Stimulated activated CD4-positive, alpha-beta T cell treated with anti-CD3 and anti-CD28 coated beads, Interleukin-4, amount 100 ng/mL, for 1 hour (primary cell): ENCODE results near the gene CBX1.
A peak's percentile ranks its signal among the peaks of the same experiment; 100 is the strongest.
"Not testable (repeated sequence)": the region's sequence is repeated elsewhere in the genome, so short reads cannot be mapped to it uniquely, and the experiment has no call there.

Experiments used
- DNase-seq: peaks from one replicate; pipeline ENCODE4 v3.0.0-alpha.2; 2020

CBX1 gene

GRCh38 chr17:48123111-48123510, 21.8 kb upstream of the CBX1 start:
- no peak for DNase-seq

GRCh38 chr17:48122665-48123045, 21.4 kb upstream of the CBX1 start:
- no peak for DNase-seq

- no peak for DNase-seq
Measured at GRCh38 chr17:48121923-48122664, 20.8 kb upstream of the CBX1 start.

DNA sequence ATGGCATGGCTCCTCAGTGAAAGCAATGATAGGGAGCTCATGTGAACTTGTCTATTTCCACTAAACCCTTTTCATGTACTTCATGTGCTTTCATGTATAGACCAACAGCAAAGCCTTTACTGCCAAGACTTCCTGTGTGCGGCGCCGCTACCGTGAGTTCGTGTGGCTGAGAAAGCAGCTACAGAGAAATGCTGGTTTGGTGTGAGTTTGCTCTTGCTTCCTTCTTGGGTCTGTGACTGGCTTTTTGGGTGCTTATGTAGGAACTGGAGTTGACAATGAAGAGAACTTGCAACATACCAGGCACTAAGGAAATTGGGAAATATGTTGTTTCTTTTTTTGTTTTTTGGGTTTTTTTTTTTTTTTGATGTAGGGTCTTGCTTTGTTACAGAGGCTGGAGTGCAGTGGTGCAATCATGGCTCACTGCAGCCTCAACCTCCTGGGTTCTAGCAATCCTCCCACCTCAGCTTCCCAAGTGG, 12.0 kb upstream of the CBX1 start:
- peak; percentile 37 for DNase-seq

GRCh38 chr17:48111937-48112241, 10.6 kb upstream of the CBX1 start:
- DNase-seq: no peak

DNA sequence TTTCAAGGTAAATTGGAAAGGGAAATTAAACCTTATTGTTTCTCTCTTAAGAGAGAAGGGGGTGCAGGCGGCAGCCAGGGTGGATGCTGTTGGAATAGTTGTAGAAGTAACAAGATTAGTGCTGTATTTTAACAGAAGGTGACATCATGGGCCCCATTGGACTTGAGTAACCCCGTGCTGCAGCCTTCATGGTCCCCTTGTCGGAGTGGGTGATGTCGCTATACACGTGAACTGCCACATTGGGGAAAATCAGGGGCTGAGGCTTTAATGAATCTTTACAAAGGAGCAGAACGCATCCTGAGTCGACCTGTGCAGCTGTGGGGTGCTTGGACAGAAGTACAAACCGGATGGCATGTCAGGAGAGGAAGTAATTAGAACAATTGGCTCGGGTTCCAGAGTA, 9.5 kb upstream of the CBX1 start:
- DNase-seq: no peak

DNA sequence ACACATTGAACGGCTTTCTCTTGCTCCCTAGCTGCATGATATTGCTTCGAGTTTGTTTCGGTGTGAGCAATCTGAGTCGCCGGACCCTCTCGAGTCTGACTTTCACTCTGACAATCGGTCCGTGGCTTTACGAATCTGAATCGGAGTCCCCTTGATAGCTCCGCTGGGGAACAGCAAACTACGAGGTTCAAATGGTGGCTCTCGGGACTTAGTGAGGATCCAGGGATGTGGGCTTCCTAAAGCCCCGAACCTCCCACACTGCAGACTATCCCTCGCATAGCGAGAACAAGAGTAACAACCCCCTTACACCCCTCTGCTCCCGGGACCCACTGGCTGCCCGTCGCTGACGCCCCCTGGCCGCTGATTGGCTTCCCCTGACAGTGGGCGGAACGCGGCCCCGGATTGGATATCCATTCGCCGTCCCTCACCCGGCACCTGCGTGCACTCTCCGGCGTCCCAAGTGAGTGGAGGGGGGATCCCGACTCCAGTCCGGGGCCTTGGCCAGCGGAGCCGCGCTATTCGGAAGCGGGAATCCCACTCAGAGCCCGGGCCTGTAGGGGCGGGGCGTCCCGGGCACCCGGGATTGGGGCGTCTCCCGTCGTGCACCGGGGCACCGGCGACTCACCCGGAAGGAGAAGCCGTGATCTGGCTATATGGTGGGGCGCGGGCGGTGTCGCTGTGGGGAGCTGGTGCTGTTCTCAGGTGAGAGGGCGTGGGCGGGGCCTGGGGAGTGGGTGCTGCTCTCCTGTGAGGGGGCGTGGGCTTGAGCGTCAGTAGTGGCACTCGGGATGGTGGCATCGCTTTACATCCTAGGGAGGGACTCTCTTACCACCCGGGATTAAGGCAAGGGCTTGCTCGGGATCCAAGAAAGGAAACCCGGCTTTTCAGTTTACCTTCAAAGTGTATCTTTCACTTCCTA, 6.1 kb upstream of the CBX1 start, which contains the start of gene SNX11:
Gene SNX11 (plus strand): TSS at position 630 of the 919 bp plus-strand sequence. CDS start 4,278 bp downstream, outside the sequence.
- DNase-seq: peak; percentile 95

- no peak for DNase-seq
Measured at GRCh38 chr17:48106802-48107136, 5.5 kb upstream of the CBX1 start.

DNA sequence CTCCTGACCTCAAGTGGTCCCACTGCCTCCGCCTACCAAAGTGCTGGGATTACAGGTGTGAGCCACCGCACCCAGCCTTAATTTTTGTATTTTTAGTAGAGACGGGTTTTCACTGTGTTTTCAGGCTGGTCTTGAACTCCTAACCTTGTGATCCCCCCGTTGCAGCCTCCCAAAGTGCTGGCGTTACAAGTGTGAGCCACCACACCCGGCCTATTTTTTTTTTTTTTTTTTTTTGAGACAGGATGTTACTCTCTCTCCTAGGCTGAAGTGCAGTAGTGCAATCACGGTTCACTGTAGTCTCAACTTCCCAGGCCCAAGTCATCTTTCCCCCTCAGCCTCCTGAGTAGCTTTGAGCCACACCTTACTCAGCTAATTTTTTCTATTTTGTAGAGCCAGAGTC, 3.2 kb upstream of the CBX1 start:
- no peak for DNase-seq

- DNase-seq: peak; percentile 28
Measured at GRCh38 chr17:48102798-48103715, 1.8 kb upstream of the CBX1 start.

DNA sequence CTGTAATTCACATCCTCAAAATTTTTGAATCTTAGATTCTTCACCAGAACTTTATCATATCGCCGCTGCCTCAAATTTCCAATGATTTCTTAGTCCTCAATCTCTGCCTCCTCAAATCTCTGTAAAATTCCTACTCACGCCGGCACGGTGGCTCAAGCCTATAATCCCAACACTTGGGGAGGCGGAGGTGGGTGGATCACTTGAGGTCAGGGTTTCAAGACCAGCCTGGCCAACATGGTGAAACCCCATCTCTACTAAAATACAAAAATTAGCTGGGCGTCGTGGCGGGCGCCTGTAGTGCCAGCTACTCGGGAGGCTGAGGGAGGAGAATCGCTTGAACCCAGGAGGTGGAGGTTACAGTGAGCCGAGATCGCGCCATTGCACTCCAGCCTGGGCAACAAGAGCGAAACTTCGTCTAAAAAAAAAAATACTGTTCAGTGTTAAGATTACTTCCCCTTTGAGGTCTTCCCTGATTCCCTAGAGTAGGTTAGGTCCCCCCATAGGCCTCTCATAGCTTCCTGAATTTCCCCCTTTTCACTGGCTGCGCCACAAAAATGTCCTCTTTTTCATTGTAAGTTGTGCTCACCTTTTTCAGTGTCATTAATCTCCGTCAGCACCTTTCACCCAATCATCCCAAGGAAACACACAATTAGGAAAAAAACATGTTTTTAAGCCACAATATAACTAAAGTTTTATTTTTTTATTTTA, 919 bp upstream of the CBX1 start:
- DNase-seq: no peak

DNA sequence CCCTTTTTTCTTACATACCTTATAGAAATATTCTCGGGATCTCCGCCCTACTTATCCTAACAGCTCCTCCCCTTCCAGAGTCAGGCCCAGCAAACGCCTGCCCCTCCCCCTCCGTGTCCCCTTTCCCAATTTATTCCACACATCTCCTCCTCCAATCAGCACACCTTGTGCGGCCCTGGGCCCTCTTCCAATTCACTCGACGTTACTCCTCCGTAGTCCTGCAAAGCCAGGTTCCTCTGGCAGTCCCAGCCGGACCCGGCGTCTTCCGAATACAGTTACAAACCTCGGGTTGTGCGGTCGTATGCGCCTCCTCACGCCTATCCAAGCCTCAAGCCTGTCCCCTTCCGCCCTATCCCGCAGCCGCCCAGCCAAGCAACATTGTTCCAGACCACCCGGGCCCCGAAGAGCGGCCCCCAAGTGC, 677 bp downstream of the CBX1 start:
- DNase-seq: no peak

GRCh38 chr17:48100160-48100559, 1.1 kb downstream of the CBX1 start:
- no peak for DNase-seq

GRCh38 chr17:48095611-48096010, 5.7 kb downstream of the CBX1 start:
- DNase-seq: no peak

DNA sequence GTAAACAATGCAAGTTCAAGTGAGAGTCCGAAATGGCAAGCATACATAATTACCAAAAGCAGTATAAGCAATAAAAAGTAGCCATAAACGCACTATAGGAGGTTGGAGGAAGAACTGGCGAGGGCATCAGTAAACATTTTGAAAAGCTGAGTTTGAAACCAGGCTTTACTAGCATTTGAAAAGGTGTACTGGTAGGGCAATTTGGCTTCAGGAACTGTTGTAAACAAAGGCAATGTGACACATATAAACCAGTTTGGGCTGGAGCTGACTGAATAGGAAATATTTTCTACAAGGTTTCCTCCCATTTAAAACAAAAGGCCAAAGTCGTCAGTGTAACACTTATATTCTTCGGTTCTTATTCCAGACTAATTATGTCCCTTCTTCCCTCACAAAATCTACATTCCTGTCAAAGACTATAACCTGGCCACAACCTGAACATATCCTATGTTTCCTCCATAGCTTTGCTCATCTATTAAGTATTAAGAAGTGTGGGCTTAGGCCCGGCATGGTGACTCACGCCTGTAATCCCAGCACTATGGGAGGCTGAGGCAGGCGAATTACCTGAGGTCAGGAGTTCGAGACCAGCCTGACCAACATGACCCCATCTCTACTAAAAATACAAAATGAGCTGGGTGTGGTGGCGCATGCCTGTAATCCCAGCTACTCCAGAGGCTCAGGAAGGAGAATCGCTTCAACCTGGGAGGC, 7.8 kb downstream of the CBX1 start:
- no peak for DNase-seq

DNA sequence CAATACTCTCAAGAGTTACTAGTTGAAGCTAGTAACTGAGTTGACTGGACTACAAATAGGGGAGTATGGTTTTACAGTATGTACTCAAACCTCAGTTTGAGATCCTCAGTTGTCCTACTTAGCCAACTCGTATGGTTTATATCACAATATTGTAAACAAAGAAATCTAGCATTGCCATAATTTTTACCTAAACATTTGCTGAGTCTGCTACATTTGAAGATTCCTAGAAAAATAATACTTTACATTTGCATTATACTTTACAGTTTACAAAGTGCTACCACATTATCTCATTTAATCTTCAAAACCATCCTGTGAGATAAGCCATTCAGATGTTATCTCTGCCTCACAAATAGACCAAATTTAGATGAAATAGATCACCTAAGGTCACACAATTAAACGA, 16.3 kb downstream of the CBX1 start:
- DNase-seq: no peak

DNA sequence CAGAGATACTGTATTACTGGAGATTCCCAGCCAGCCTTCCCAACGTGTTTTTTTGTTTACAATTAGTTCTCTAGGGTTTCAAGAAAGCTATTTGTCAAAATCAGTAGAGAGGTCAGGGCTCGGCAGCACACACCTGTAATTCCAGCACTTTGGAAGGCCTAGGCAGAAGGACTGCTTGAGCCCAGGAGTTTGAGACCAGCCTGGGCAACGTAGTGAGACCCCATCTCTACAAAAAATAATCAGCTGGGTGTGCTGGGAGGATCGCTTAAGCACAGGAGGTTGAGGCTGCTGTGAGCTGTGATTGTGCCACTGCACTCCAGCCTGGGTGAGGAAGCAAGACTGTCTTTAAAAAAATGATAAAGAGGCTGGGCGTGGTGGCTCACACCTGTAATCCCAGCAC, 19.4 kb downstream of the CBX1 start:
- DNase-seq: no peak

DNA sequence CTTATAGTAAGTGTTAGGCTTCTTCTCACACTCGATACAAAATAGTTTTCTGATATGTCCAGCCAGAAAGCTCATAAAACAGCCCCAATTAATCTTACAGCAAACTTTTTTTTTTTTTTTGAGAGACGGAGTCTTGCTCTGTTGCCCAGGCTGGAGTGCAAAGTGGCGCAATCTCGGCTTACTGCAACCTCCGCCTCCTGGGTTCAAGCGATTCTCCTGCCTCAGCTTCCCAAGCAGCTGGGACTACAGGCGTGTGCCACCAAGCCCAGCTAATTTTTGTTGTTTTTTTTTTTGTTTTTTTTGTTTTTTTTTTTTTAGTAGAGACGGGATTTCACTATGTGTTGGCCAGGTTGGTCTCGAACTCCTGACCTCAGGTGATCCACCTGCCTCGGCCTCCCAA, 24.1 kb downstream of the CBX1 start:
- not testable (repeated sequence) for DNase-seq

- peak; percentile 71 for DNase-seq
Measured at GRCh38 chr17:48074322-48075081, 26.8 kb downstream of the CBX1 start.

DNA sequence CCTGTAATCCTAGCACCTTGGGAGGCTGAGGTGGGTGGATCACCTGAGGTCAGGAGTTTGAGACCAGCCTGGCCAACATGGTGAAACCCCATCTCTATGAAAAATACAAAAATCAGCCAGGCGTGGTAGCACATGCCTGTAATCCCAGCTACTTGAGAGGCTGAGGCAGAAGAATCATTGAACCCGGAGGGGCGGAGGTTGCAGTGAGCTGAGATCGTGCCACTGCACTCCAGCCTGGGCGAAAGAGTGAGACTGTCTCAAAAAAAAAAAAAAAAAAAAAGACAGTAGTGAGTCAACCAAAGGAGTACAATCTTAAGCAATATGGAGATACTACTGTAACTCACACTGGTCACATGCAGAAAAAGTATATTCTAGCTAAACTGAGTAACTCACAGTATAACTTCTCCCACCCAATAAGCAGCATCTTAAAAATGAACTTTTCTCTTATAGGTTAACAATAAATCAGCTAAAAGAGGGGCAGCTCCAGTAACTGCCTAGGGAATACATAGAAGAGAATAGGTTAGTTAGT, 27.6 kb downstream of the CBX1 start:
- DNase-seq: not testable (repeated sequence)

GRCh38 chr17:48072811-48073210, 28.5 kb downstream of the CBX1 start:
- DNase-seq: not testable (repeated sequence)
